ENCODE results near the gene KCNK16.

DNA sequence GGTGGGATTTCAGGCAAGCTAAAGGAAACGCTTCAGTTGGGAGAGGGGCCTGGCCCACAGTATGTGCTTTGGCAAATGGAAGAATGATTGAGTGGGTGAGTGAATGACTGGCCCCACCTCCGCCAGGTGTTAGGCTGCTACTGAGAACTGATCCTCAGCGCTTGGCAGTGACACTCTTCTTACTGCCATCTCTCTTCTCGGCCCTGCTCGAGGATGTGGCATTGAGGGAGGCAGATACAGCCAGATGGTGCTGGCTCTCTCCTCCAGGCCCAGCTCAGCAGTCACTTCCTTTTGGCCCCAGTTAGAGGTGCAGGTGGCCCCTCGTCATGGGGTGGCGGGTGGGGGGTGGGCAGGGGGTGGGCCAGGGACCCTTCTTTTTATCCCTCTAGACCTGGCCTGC lies 54.3 kb downstream of the KCNK16 start:
- TF ChIP-seq EZH2 (IDR thresholded peaks at IDR 0.05; ENCODE audit: borderline replicate concordance, insufficient read depth, low read depth, low read length, poor library complexity, severe bottlenecking) = no peak
- TF ChIP-seq, protein P1, sequence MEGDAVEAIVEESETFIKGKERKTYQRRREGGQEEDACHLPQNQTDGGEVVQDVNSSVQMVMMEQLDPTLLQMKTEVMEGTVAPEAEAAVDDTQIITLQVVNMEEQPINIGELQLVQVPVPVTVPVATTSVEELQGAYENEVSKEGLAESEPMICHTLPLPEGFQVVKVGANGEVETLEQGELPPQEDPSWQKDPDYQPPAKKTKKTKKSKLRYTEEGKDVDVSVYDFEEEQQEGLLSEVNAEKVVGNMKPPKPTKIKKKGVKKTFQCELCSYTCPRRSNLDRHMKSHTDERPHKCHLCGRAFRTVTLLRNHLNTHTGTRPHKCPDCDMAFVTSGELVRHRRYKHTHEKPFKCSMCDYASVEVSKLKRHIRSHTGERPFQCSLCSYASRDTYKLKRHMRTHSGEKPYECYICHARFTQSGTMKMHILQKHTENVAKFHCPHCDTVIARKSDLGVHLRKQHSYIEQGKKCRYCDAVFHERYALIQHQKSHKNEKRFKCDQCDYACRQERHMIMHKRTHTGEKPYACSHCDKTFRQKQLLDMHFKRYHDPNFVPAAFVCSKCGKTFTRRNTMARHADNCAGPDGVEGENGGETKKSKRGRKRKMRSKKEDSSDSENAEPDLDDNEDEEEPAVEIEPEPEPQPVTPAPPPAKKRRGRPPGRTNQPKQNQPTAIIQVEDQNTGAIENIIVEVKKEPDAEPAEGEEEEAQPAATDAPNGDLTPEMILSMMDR (IDR thresholded peaks at IDR 0.05) = no peak

Data from B cell (primary cell).